Transverse colon (tissue), 4 donors: ENCODE data around the gene SMG6. TPM values are rescaled to one million over a fixed set of nuclear protein-coding genes. Genes with fewer than 3 reads are reported as not detected.
A peak's percentile ranks its signal among the peaks of the same experiment; 100 is the strongest.

ENCODE experiments used
- DNase-seq: peaks from one replicate; pipeline ENCODE4 v3.0.0-alpha.2; 2019
- H3K27ac ChIP-seq, 4 donors: fragments of 200-600 bp; sonication (generic); 2 replicates each; pipeline ENCODE4 v1.5.1; 2016 to 2018; ENCODE audit warnings: inconsistent platforms in 4 of 4
- H3K27me3 ChIP-seq: fragments of 200-600 bp; sonication (generic); 2 replicates; pipeline ENCODE4 v1.5.1; 2017; ENCODE audit warnings: inconsistent platforms
- H3K36me3 ChIP-seq, 4 donors: fragments of 200-600 bp; sonication (generic); 2 replicates each; pipeline ENCODE4 v1.5.1; 2017 to 2019; ENCODE audit warnings: inconsistent platforms in 4 of 4
- H3K4me1 ChIP-seq, 4 donors: fragments of 200-600 bp; sonication (generic); 2 replicates each; pipeline ENCODE4 v1.5.1; 2017 to 2020; ENCODE audit warnings: inconsistent platforms in 4 of 4
- H3K4me3 ChIP-seq, 4 donors: fragments of 200-600 bp; sonication (generic); 1 replicate in 1 of 4; 2 replicates in 3 of 4; pipeline versions ENCODE4 v1.5.1 to v1.6.1; 2017 to 2019; ENCODE audit warnings: inconsistent platforms in 4 of 4
- H3K9me3 ChIP-seq, 2 donors: fragments of 200-600 bp; sonication (generic); 2 replicates each; pipeline ENCODE4 v1.5.1; 2017 to 2019; ENCODE audit warnings: inconsistent platforms in 2 of 2
- EP300 ChIP-seq: sonication (generic); formaldehyde crosslinking; IDR thresholded peaks from one replicate; pipeline ENCODE4 v1.6.1; 2017; ENCODE audit warnings: antibody characterized with exemption, low read depth
- POLR2A ChIP-seq: fragments of 450-650 bp; IDR thresholded peaks from one replicate; pipeline ENCODE4 v1.6.1; 2016; ENCODE audit warnings: antibody characterized with exemption, mild to moderate bottlenecking, moderate library complexity
- POLR2AphosphoS5 ChIP-seq, 3 donors: sonication (generic); formaldehyde crosslinking; IDR thresholded peaks; one replicate each; pipeline ENCODE4 v1.6.1; 2016; ENCODE audit warnings: antibody characterized with exemption in 3 of 3
- WGBS, 2 donors: methylation state at CpG; one replicate each; pipeline ENCODE4 v1.1.5; 2018; ENCODE audit warnings: low coverage in 1 of 2; 5-methylcytosine and 5-hydroxymethylcytosine counted together
- in situ Hi-C, 4 donors: fragments of 200-750 bp; cut with MboI; loops; one replicate each; pipeline versions ENCODE4 v1.15.0 to v1.15.1; 2017; ENCODE audit warnings: low sequenced_read_pairs in 3 of 4, low pct_ligation_motif_present in 1 of 4, low pct_unique_long_range_greater_than_20kb in 1 of 4
- intact Hi-C: fragments of 100-400 bp; cut with DNase I; formaldehyde crosslinking; loops from one replicate; pipeline ENCODE4 v1.15.1; 2023; ENCODE audit warnings: low total_unique reads
- total RNA-seq, 4 donors: library from RNA; depleted of rRNA; stranded (reverse); fragments of >200 nt; gene quantifications; one replicate each; pipeline ENCODE4 v1.1.0, GENCODE V29; 2016
- TF ChIP-seq, protein P1 (sequence below), 5 experiments: fragments of 200-600 bp in 3 of 5; fragments of 450-650 bp in 2 of 5; sonication (generic) in 3 of 5; IDR thresholded peaks; 1 replicate in 2 of 5; 2 replicates in 3 of 5; pipeline ENCODE4 v1.5.1; 2016 to 2017; ENCODE audit warnings: antibody characterized with exemption in 5 of 5, inconsistent platforms in 3 of 5, mild to moderate bottlenecking in 2 of 5, moderate library complexity in 1 of 5

The SMG6 gene
- total RNA-seq, 4 donors from 2014 or later: 28.6 to 112 (median 39.1) TPM

DNA sequence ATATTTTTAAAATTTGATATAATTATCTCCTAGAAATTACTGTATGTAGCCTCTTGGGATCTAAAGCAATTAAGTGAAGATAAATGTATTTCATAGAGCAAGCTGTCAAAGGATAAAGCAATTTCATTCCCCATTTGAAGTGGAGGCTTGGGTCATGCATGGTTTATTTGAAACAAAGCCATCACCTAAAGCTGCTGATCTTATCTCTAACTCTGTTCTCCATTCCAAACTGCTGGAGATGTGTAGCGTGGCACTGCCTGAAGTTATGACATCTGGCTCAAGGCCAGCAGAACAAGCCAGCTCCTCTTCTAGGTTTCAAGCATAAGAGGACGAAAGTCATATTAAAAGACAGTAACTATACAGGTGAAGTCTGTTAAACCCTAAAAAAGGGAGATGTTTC is 164.8 kb downstream of the SMG6 start:
- no peak overlapping the region for H3K4me3 ChIP-seq
- no peaks in the 10 kb centered on the region for H3K27me3 ChIP-seq
- intact Hi-C loops (no loop called here), in situ Hi-C loops (no loop called here)
- H3K36me3 ChIP-seq: no peaks in the 10 kb centered on the region
- 33% methylated on average over 2 of the region's 2 CpGs; no CpG with 5 or more reads in 1 of the 2 donors for WGBS, 2 donors
- H3K9me3 ChIP-seq: no peaks in the 10 kb centered on the region
- peak; percentile 31 for DNase-seq
- TF ChIP-seq, protein P1, sequence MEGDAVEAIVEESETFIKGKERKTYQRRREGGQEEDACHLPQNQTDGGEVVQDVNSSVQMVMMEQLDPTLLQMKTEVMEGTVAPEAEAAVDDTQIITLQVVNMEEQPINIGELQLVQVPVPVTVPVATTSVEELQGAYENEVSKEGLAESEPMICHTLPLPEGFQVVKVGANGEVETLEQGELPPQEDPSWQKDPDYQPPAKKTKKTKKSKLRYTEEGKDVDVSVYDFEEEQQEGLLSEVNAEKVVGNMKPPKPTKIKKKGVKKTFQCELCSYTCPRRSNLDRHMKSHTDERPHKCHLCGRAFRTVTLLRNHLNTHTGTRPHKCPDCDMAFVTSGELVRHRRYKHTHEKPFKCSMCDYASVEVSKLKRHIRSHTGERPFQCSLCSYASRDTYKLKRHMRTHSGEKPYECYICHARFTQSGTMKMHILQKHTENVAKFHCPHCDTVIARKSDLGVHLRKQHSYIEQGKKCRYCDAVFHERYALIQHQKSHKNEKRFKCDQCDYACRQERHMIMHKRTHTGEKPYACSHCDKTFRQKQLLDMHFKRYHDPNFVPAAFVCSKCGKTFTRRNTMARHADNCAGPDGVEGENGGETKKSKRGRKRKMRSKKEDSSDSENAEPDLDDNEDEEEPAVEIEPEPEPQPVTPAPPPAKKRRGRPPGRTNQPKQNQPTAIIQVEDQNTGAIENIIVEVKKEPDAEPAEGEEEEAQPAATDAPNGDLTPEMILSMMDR (IDR thresholded peaks at IDR 0.05): no peak
- TF ChIP-seq POLR2A (no peak), POLR2AphosphoS5 (IDR thresholded peaks at IDR 0.05) (no peak)
- H3K4me1 ChIP-seq: peaks cover 6 to 22% (median 14%) of the 10 kb centered on the region in 4 donors
- peak overlapping the region; percentile 50 to 65 (median 59) for H3K27ac ChIP-seq

DNA sequence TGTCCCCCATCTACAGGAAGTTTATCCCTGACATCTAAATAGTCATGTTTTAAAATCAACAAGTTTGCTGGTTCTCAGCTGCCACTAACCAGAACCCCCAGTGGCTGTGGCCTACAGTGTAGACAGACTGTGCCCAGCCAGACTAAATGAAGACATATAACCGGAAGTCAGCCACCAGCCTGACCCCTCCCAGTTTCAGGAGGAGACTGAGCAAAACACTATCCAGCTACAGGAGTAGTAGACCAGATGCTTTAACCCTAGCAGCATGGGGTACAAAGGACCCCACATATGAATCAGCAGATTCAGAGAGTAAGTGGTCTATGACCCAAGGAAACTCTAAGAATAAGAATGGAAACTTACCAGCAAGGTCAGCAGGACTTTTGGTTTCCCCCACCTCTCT is 165.3 kb downstream of the SMG6 start:
- H3K4me1 ChIP-seq: peaks cover 6 to 22% (median 14%) of the 10 kb centered on the region in 4 donors
- WGBS, 2 donors: 38% methylated on average over 1 of the region's 1 CpG; no CpG with 5 or more reads in 1 of the 2 donors
- H3K9me3 ChIP-seq: no peaks in the 10 kb centered on the region
- TF ChIP-seq EP300: no peak
- TF ChIP-seq, protein P1 (IDR thresholded peaks at IDR 0.05): no peak
- no peak for TF ChIP-seq POLR2A
- no peak for TF ChIP-seq POLR2AphosphoS5 (IDR thresholded peaks at IDR 0.05)
- intact Hi-C loops: no loop called here
- H3K27ac ChIP-seq: peak overlapping the region; percentile 50 to 65 (median 59)
- in situ Hi-C loops: no loop called here
- H3K36me3 ChIP-seq: no peaks in the 10 kb centered on the region
- H3K27me3 ChIP-seq: no peaks in the 10 kb centered on the region
- no peak overlapping the region for H3K4me3 ChIP-seq
- DNase-seq: peak; percentile 45

DNA sequence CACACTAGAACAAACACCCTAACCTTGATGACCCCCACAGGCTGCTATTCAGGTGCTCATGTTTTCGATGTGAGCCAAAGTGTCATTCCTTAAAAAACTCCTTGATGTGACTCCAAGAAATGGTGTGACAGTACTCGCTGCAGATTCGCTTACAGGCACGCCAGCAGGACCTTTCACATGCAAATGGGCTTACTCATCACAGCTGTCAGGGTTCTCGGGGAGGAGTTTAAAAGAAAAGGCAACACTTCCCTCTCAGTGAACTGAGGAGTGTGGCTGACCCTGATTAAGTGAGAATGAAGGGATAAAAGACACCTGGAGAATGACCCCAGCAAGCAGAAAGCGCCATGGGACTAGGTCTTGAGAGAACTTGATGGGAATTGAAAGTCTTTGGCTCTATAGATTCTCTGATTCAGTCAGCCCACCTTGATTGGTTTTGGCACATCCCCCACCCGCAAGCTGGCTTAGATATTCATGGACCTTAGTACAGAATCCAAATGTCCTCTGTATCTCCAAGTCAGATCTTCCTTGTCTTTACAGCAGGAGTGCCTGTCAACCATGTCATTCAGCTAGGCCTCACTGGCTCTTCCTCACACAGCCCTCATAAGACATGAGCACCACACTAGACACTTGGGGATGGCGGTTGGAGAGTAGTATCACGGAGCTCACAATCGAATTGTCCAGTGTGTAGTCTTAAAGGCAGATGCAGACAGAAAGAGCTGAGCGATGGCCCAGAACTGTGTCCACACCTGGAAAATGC is 166.1 kb downstream of the SMG6 start:
- intact Hi-C loops (no loop called here), in situ Hi-C loops (no loop called here)
- H3K4me1 ChIP-seq: peaks cover 6 to 22% (median 14%) of the 10 kb centered on the region in 4 donors
- H3K9me3 ChIP-seq: no peaks in the 10 kb centered on the region
- DNase-seq: peak; percentile 30
- WGBS, 2 donors: 82 to 85% methylated on average over 4 to 11 of the region's 11 CpGs
- no peak overlapping the region for H3K4me3 ChIP-seq
- TF ChIP-seq, protein P1 (IDR thresholded peaks at IDR 0.05): no peak
- TF ChIP-seq POLR2AphosphoS5 (IDR thresholded peaks at IDR 0.05): no peak
- TF ChIP-seq POLR2A: no peak
- no peak for TF ChIP-seq EP300
- peak overlapping the region; percentile 50 to 65 (median 59) for H3K27ac ChIP-seq
- H3K27me3 ChIP-seq: no peaks in the 10 kb centered on the region
- H3K36me3 ChIP-seq: no peaks in the 10 kb centered on the region

DNA sequence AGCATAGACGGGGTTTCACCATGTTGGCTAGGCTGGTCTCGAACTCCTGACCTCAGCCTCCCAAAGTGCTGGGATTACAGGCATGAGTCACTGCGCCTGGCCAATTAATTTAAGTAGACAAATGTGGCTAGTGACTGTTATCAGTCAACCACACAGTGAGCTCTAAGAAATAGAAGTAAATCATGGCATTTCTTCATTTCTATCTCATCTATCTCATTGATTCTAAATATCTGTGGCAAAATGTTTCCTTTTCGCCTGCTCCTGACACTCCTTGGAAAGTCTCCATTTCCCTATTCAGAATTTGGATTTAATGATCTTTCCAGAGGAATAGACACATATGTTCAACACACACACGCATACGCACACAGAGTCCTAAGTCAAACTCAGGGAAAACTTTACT is 167.3 kb downstream of the SMG6 start:
- in situ Hi-C loops: no loop called here
- no peak for DNase-seq
- WGBS, 2 donors: 84 to 87% methylated on average over 2 to 6 of the region's 6 CpGs
- no peak overlapping the region for H3K27ac ChIP-seq
- no peaks in the 10 kb centered on the region for H3K9me3 ChIP-seq
- H3K4me1 ChIP-seq: peaks cover 6 to 22% (median 14%) of the 10 kb centered on the region in 4 donors
- no peaks in the 10 kb centered on the region for H3K36me3 ChIP-seq
- intact Hi-C loops: no loop called here
- no peak overlapping the region for H3K4me3 ChIP-seq
- TF ChIP-seq, protein P1 (IDR thresholded peaks at IDR 0.05): no peak
- TF ChIP-seq POLR2A (no peak), EP300 (no peak), POLR2AphosphoS5 (IDR thresholded peaks at IDR 0.05) (no peak)
- H3K27me3 ChIP-seq: no peaks in the 10 kb centered on the region
